Liver (tissue), 9 donors: Measurements from ENCODE around the gene OLIG1. TPM values are rescaled to one million over a fixed set of nuclear protein-coding genes. Genes with fewer than 3 reads are reported as not detected.

Source experiments
- DNase-seq: peaks from one replicate; pipeline ENCODE4 v3.0.0-alpha.2; 2017; ENCODE audit warnings: low spot score
- H3K27ac ChIP-seq, 2 donors: one replicate each; pipeline ENCODE4 v1.7.0; 2013; ENCODE audit warnings: inconsistent platforms in 2 of 2, low read length in 2 of 2, control low read depth in 1 of 2, low read depth in 1 of 2, mild to moderate bottlenecking in 1 of 2
- H3K27me3 ChIP-seq, 4 donors: one replicate each; pipeline versions ENCODE4 v1.6.1 to v1.7.0; 2013; ENCODE audit warnings: low read length in 3 of 4, inconsistent platforms in 1 of 4, mild to moderate bottlenecking in 1 of 4, moderate library complexity in 1 of 4; ENCODE audit not compliant: control insufficient read depth in 4 of 4, insufficient read depth in 4 of 4
- H3K36me3 ChIP-seq, 4 donors: one replicate each; pipeline versions ENCODE4 v1.6.1 to v1.7.0; 2013; ENCODE audit warnings: low read length in 3 of 4, mild to moderate bottlenecking in 3 of 4, low read depth in 1 of 4, moderate library complexity in 1 of 4; ENCODE audit not compliant: control insufficient read depth in 4 of 4, insufficient read depth in 3 of 4
- H3K4me1 ChIP-seq, 4 donors: one replicate each; pipeline versions ENCODE4 v1.6.1 to v1.7.0; 2013; ENCODE audit warnings: low read length in 3 of 4, mild to moderate bottlenecking in 3 of 4, moderate library complexity in 1 of 4; ENCODE audit not compliant: control insufficient read depth in 4 of 4, insufficient read depth in 4 of 4
- H3K4me3 ChIP-seq, 3 donors: one replicate each; pipeline versions ENCODE4 v1.6.1 to v1.7.0; 2013; ENCODE audit warnings: low read length in 3 of 3, control low read depth in 1 of 3, low read depth in 1 of 3, mild to moderate bottlenecking in 1 of 3
- H3K9ac ChIP-seq, 2 donors: one replicate each; pipeline ENCODE4 v1.7.0; 2013; ENCODE audit warnings: low read length in 2 of 2, mild to moderate bottlenecking in 2 of 2, moderate library complexity in 2 of 2, control low read depth in 1 of 2, low read depth in 1 of 2
- H3K9me3 ChIP-seq, 4 donors: one replicate each; pipeline versions ENCODE4 v1.6.1 to v1.7.0; 2013; ENCODE audit warnings: low read length in 3 of 4; ENCODE audit not compliant: control insufficient read depth in 4 of 4
- ATF3 ChIP-seq: IDR thresholded peaks from 2 replicates; pipeline ENCODE4 v1.6.1; 2016; ENCODE audit warnings: antibody characterized with exemption
- CTCF ChIP-seq: fragments of 150-350 bp; IDR thresholded peaks from 2 replicates; pipeline ENCODE4 v1.5.1; 2017; ENCODE audit warnings: improper control_type of control experiment, low read depth, low read length; ENCODE audit not compliant: missing input control
- EGR1 ChIP-seq, 2 donors: IDR thresholded peaks; 2 replicates each; pipeline ENCODE4 v1.6.1; 2016 to 2018; ENCODE audit warnings: antibody characterized with exemption in 2 of 2, low read depth in 2 of 2
- GABPA ChIP-seq, 2 donors: IDR thresholded peaks in 1 of 2; conservative IDR thresholded peaks in 1 of 2; 2 replicates each; pipeline ENCODE4 v1.6.1; 2016; ENCODE audit warnings: antibody characterized with exemption in 2 of 2, mild to moderate bottlenecking in 1 of 2, moderate library complexity in 1 of 2
- HNF4G ChIP-seq: IDR thresholded peaks from 2 replicates; pipeline ENCODE4 v1.6.1; 2016; ENCODE audit warnings: antibody characterized with exemption
- MAX ChIP-seq: IDR thresholded peaks from 2 replicates; pipeline ENCODE4 v1.6.1; 2016; ENCODE audit warnings: antibody characterized with exemption
- RAD21 ChIP-seq, 2 donors: IDR thresholded peaks; 2 replicates each; pipeline ENCODE4 v1.6.1; 2016; ENCODE audit warnings: antibody characterized with exemption in 2 of 2, mild to moderate bottlenecking in 2 of 2
- REST ChIP-seq: IDR thresholded peaks from 2 replicates; pipeline ENCODE4 v1.6.1; 2016; ENCODE audit warnings: antibody characterized with exemption, mild to moderate bottlenecking
- RXRA ChIP-seq, 2 donors: IDR thresholded peaks; 2 replicates each; pipeline ENCODE4 v1.6.1; 2017 to 2018; ENCODE audit warnings: antibody characterized with exemption in 2 of 2, mild to moderate bottlenecking in 1 of 2
- YY1 ChIP-seq: IDR thresholded peaks from 2 replicates; pipeline ENCODE4 v1.6.1; 2016; ENCODE audit warnings: antibody characterized with exemption, mild to moderate bottlenecking
- WGBS: extraction: QIAGEN DNeasy Blood & Tissue Kit; methylation state at CpG from one replicate; pipeline ENCODE4 v1.1.7; 2013; 5-methylcytosine and 5-hydroxymethylcytosine counted together
- polyA plus RNA-seq, 2 donors: library from polyadenylated mRNA; stranded (reverse) in 1 of 2; unstranded in 1 of 2; fragments of 200-250 nt in 1 of 2; fragments of >200 nt in 1 of 2; fragmentation: Nextera tagmentation in 1 of 2; extraction: Ambion mirVana in 1 of 2; gene quantifications; one replicate each; pipeline versions ENCODE4 v1.2.1 to v1.2.3, GENCODE V29; 2013 to 2015
- total RNA-seq, 2 donors: library from RNA; depleted of rRNA; stranded (reverse); fragments of >200 nt; gene quantifications; one replicate each; pipeline ENCODE4 v1.2.3, GENCODE V29; 2014
- donor health status: healthy.
- donor health status: healthy.
- donor health status: healthy.
- donor health status: healthy.
- donor health status: healthy.

Gene OLIG1
- total and polyA plus RNA-seq, 4 donors: 0.19 TPM; not detected in 3

GRCh38 chr21:33047231-33047630 is 22.7 kb upstream of the OLIG1 start:
- Histone ChIP-seq H3K27ac (no peak overlapping the region), H3K9me3 (no peaks in the 10 kb centered on the region), H3K36me3 (no peaks in the 10 kb centered on the region), H3K27me3 (peaks cover 0 to 6% (median under 1%) of the 10 kb centered on the region in 4 donors), H3K4me3 (no peak overlapping the region), H3K9ac (no peak overlapping the region), H3K4me1 (no peaks in the 10 kb centered on the region)
- DNase-seq: no peak
- WGBS: 73% methylated on average over 5 of the region's 5 CpGs
- TF ChIP-seq MAX (no peak), RAD21 (IDR thresholded peaks at IDR 0.05) (no peak), HNF4G (no peak), YY1 (no peak), CTCF (no peak), ATF3 (no peak)

- H3K9me3 ChIP-seq: no peaks in the 10 kb centered on the region
- H3K9ac ChIP-seq: no peak overlapping the region
- no peak overlapping the region for H3K27ac ChIP-seq
- H3K4me3 ChIP-seq: no peak overlapping the region
- H3K27me3 ChIP-seq: peaks cover 0 to 6% (median 0%) of the 10 kb centered on the region in 4 donors
- no peak for TF ChIP-seq EGR1 (IDR thresholded peaks at IDR 0.05; ENCODE audit: low read depth in 2 of 2)
- TF ChIP-seq HNF4G: no peak
- H3K36me3 ChIP-seq: no peaks in the 10 kb centered on the region
- 86% methylated on average over 16 of the region's 16 CpGs for WGBS
- no peaks in the 10 kb centered on the region for H3K4me1 ChIP-seq
- no peak for DNase-seq
Measured at GRCh38 chr21:33051925-33052324, 18.0 kb upstream of the OLIG1 start.

GRCh38 chr21:33053951-33054350 is 16.0 kb upstream of the OLIG1 start:
- H3K36me3 ChIP-seq: no peaks in the 10 kb centered on the region
- TF ChIP-seq REST: no peak
- TF ChIP-seq RXRA (IDR thresholded peaks at IDR 0.05): no peak
- no peak for TF ChIP-seq GABPA (IDR thresholded peaks at IDR 0.05 in 1 of 2, conservative IDR thresholded peaks at IDR 0.05 in 1 of 2)
- no peak for TF ChIP-seq ATF3
- H3K9me3 ChIP-seq: no peaks in the 10 kb centered on the region
- H3K27me3 ChIP-seq: no peaks in the 10 kb centered on the region
- no peak overlapping the region for H3K9ac ChIP-seq
- H3K27ac ChIP-seq: no peak overlapping the region
- DNase-seq: no peak
- peaks cover 0 to 8% (median 8%) of the 10 kb centered on the region in 4 donors for H3K4me1 ChIP-seq
- no peak overlapping the region for H3K4me3 ChIP-seq
